HG03108 (cell line): ENCODE results near the gene CABP7.

Experiments
- ATAC-seq: cut with Tn5 transposase; IDR thresholded peaks from one replicate; pipeline ENCODE4 v1.9.1; 2021; ENCODE audit warnings: moderate library complexity; ENCODE audit not compliant: unreplicated experiment

The CABP7 gene

GRCh38 chr22:29702000-29702930 lies 17.5 kb upstream of the CABP7 start:
- ATAC-seq: no peak

- ATAC-seq: no peak
These were observed 16.8 kb upstream of the CABP7 start for GRCh38 chr22:29702931-29703501.

GRCh38 chr22:29703569-29704195 lies 16.1 kb upstream of the CABP7 start:
- ATAC-seq: no peak

- no peak for ATAC-seq
These were observed 15.1 kb upstream of the CABP7 start for GRCh38 chr22:29704528-29705285.

GRCh38 chr22:29705651-29706050 lies 14.2 kb upstream of the CABP7 start:
- ATAC-seq: no peak

- ATAC-seq: no peak
These were observed 13.3 kb upstream of the CABP7 start for GRCh38 chr22:29706486-29706885.

GRCh38 chr22:29707010-29707409 lies 12.8 kb upstream of the CABP7 start:
- ATAC-seq: no peak

GRCh38 chr22:29707471-29707870 lies 12.3 kb upstream of the CABP7 start:
- no peak for ATAC-seq

- no peak for ATAC-seq
These were observed 9.6 kb upstream of the CABP7 start for GRCh38 chr22:29710193-29710592.

- no peak for ATAC-seq
These were observed 8.7 kb upstream of the CABP7 start for GRCh38 chr22:29710922-29711593.

GRCh38 chr22:29712119-29712518 lies 7.7 kb upstream of the CABP7 start:
- no peak for ATAC-seq

- ATAC-seq: no peak
These were observed 6.6 kb upstream of the CABP7 start for GRCh38 chr22:29713156-29713727.

GRCh38 chr22:29715240-29715639 lies 4.6 kb upstream of the CABP7 start:
- no peak for ATAC-seq

GRCh38 chr22:29715705-29716104 lies 4.1 kb upstream of the CABP7 start:
- ATAC-seq: no peak

- no peak for ATAC-seq
These were observed 2.8 kb upstream of the CABP7 start for GRCh38 chr22:29716814-29717545.

- no peak for ATAC-seq
These were observed 2.0 kb upstream of the CABP7 start for GRCh38 chr22:29717789-29718188.

GRCh38 chr22:29718949-29719898 lies 579 bp upstream of the CABP7 start:
- no peak for ATAC-seq

- ATAC-seq: no peak
These were observed 1.1 kb downstream of the CABP7 start for GRCh38 chr22:29720811-29721323.
